K562 (cell line): ENCODE results near the gene KRT31.

Experiments used
- CTCF ChIP-seq, 3 experiments: IDR thresholded peaks in 2 of 3; conservative IDR thresholded peaks in 1 of 3; 2 replicates each; pipeline ENCODE4 v1.5.1; 2011 to 2012; ENCODE audit warnings: low read length in 3 of 3, mild to moderate bottlenecking in 3 of 3, control low read depth in 2 of 3, improper control_type of control experiment in 1 of 3, inconsistent platforms in 1 of 3, low read depth in 1 of 3, mixed read lengths in 1 of 3, moderate library complexity in 1 of 3; ENCODE audit not compliant: insufficient read depth in 2 of 3
- DNMT1 ChIP-seq: fragments of 450-650 bp; IDR thresholded peaks from 2 replicates; pipeline ENCODE4 v1.6.1; 2016; ENCODE audit warnings: antibody characterized with exemption, mild to moderate bottlenecking
- NFYB ChIP-seq: IDR thresholded peaks from 2 replicates; pipeline ENCODE4 v1.6.1; 2011; ENCODE audit warnings: mild to moderate bottlenecking, moderate library complexity; ENCODE audit not compliant: insufficient read length; ENCODE audit errors: extremely low read depth
- ZBTB33 ChIP-seq: sonication (generic); formaldehyde crosslinking; IDR thresholded peaks from 2 replicates; pipeline ENCODE4 v1.8.1; 2023; ENCODE audit warnings: mild to moderate bottlenecking, missing genetic modification reagents
- ZNF224 ChIP-seq: sonication (generic); formaldehyde crosslinking; IDR thresholded peaks from 2 replicates; pipeline ENCODE4 v1.8.0; 2022; ENCODE audit warnings: mild to moderate bottlenecking, missing genetic modification reagents
- ZNF583 ChIP-seq: fragments of 250-450 bp; sonication (Bioruptor Pico); IDR thresholded peaks from 2 replicates; pipeline ENCODE4 v1.4.0; 2020

- no peak for TF ChIP-seq CTCF (IDR thresholded peaks at IDR 0.05 in 2 of 3, conservative IDR thresholded peaks at IDR 0.05 in 1 of 3; ENCODE audit: insufficient read depth in 2 of 3, low read depth in 1 of 3, low read length in 3 of 3)
- TF ChIP-seq ZNF583 (CRISPR knock-in tag), result no peak
- no peak for TF ChIP-seq ZBTB33
- TF ChIP-seq DNMT1, result no peak
- TF ChIP-seq ZNF224 (CRISPR knock-in tag), result no peak
- no peak for TF ChIP-seq NFYB
Observed at GRCh38 chr17:41393826-41394225, 3.6 kb downstream of the KRT31 start.
